ENCODE data around the gene DDX51. TPM values are rescaled to one million over a fixed set of nuclear protein-coding genes. Genes with fewer than 3 reads are reported as not detected.
A peak's percentile ranks its signal among the peaks of the same experiment; 100 is the strongest.

DDX51 gene
- total and polyA plus RNA-seq, 2 of the 13 experiments (the other 11 are each of a cell fraction or from before 2014, with no cell fraction given), result 10.1 TPM

DNA sequence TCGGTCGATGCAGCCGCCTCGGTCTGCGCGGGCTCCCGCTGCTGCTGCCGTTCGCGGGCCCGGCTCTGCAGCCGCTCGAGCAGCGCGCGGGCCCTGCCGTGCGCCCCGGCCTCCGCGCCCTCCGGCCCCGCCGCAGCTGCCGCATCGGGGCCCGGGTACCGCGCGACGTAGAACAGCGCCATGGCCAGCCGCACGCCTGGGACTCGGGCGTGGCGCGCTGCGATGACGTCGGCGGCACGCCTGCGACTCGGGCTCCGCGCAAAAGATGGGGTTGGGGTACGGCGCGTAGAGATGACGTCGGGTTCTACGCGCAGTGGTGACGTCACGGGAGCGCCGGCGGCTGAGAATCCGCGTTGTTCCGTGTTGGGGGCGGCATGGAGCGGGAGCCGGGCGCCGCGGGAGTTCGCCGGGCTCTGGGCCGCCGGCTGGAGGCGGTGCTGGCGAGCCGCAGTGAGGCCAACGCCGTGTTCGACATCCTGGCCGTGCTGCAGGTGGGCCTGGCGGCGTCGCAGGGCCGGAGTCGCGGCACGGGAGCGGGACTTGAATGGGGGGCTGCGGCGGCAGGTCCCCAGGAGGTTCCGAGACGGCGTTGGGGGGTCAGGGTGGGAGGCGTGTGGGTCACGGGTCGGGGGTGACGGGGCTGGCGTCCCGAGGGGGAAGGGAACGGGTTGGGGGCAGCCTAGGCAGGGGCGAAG is at the start of gene DDX51, which contains the start of gene NOC4L (continued):
- TF ChIP-seq, protein P1, sequence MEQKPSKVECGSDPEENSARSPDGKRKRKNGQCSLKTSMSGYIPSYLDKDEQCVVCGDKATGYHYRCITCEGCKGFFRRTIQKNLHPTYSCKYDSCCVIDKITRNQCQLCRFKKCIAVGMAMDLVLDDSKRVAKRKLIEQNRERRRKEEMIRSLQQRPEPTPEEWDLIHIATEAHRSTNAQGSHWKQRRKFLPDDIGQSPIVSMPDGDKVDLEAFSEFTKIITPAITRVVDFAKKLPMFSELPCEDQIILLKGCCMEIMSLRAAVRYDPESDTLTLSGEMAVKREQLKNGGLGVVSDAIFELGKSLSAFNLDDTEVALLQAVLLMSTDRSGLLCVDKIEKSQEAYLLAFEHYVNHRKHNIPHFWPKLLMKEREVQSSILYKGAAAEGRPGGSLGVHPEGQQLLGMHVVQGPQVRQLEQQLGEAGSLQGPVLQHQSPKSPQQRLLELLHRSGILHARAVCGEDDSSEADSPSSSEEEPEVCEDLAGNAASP (CRISPR knock-in tag; IDR thresholded peaks at IDR 0.05; ENCODE audit: borderline replicate concordance), result peak; percentile 64; the same call in 1 of the 2 replicates
- peak; percentile 80 for TF ChIP-seq TGIF2 (CRISPR knock-in tag; IDR thresholded peaks at IDR 0.05)
- peak; percentile 94 for TF ChIP-seq ARNT2 (CRISPR knock-in tag; IDR thresholded peaks at IDR 0.05; ENCODE audit: low read depth)
- TF ChIP-seq, protein P2, sequence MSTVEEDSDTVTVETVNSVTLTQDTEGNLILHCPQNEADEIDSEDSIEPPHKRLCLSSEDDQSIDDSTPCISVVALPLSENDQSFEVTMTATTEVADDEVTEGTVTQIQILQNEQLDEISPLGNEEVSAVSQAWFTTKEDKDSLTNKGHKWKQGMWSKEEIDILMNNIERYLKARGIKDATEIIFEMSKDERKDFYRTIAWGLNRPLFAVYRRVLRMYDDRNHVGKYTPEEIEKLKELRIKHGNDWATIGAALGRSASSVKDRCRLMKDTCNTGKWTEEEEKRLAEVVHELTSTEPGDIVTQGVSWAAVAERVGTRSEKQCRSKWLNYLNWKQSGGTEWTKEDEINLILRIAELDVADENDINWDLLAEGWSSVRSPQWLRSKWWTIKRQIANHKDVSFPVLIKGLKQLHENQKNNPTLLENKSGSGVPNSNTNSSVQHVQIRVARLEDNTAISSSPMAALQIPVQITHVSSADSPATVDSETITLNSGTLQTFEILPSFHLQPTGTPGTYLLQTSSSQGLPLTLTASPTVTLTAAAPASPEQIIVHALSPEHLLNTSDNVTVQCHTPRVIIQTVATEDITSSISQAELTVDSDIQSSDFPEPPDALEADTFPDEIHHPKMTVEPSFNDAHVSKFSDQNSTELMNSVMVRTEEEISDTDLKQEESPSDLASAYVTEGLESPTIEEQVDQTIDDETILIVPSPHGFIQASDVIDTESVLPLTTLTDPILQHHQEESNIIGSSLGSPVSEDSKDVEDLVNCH (CRISPR knock-in tag; IDR thresholded peaks at IDR 0.05), result 0 out of 2 replicates have a peak, but pooled peaks have one; percentile 61
- TF ChIP-seq TP53 (CRISPR knock-in tag; conservative IDR thresholded peaks at IDR 0.05), result peak; percentile 71; the same call in 1 of the 2 replicates
- TF ChIP-seq ZNF615 (CRISPR knock-in tag; IDR thresholded peaks at IDR 0.05; ENCODE audit: borderline replicate concordance), result no peak
- TF ChIP-seq, protein P3, sequence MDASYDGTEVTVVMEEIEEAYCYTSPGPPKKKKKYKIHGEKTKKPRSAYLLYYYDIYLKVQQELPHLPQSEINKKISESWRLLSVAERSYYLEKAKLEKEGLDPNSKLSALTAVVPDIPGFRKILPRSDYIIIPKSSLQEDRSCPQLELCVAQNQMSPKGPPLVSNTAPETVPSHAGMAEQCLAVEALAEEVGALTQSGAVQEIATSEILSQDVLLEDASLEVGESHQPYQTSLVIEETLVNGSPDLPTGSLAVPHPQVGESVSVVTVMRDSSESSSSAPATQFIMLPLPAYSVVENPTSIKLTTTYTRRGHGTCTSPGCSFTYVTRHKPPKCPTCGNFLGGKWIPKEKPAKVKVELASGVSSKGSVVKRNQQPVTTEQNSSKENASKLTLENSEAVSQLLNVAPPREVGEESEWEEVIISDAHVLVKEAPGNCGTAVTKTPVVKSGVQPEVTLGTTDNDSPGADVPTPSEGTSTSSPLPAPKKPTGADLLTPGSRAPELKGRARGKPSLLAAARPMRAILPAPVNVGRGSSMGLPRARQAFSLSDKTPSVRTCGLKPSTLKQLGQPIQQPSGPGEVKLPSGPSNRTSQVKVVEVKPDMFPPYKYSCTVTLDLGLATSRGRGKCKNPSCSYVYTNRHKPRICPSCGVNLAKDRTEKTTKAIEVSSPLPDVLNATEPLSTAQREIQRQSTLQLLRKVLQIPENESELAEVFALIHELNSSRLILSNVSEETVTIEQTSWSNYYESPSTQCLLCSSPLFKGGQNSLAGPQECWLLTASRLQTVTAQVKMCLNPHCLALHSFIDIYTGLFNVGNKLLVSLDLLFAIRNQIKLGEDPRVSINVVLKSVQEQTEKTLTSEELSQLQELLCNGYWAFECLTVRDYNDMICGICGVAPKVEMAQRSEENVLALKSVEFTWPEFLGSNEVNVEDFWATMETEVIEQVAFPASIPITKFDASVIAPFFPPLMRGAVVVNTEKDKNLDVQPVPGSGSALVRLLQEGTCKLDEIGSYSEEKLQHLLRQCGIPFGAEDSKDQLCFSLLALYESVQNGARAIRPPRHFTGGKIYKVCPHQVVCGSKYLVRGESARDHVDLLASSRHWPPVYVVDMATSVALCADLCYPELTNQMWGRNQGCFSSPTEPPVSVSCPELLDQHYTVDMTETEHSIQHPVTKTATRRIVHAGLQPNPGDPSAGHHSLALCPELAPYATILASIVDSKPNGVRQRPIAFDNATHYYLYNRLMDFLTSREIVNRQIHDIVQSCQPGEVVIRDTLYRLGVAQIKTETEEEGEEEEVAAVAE (CRISPR knock-in tag; IDR thresholded peaks at IDR 0.05; ENCODE audit: borderline replicate concordance), result peak; percentile 89
- TF ChIP-seq ZNF878 (CRISPR knock-in tag; IDR thresholded peaks at IDR 0.05), result no peak
- no peak for TF ChIP-seq ZNF547 (CRISPR knock-in tag; IDR thresholded peaks at IDR 0.05)
- no peak for TF ChIP-seq ZNF260 (CRISPR knock-in tag; IDR thresholded peaks at IDR 0.05; ENCODE audit: borderline replicate concordance, low read depth)
- no peak for TF ChIP-seq CBX2 (IDR thresholded peaks at IDR 0.05; ENCODE audit: low read depth, low read length)
- TF ChIP-seq CBX2 (CRISPR knock-in tag; IDR thresholded peaks at IDR 0.05; ENCODE audit: low read depth), result no peak
- TF ChIP-seq, protein P4, sequence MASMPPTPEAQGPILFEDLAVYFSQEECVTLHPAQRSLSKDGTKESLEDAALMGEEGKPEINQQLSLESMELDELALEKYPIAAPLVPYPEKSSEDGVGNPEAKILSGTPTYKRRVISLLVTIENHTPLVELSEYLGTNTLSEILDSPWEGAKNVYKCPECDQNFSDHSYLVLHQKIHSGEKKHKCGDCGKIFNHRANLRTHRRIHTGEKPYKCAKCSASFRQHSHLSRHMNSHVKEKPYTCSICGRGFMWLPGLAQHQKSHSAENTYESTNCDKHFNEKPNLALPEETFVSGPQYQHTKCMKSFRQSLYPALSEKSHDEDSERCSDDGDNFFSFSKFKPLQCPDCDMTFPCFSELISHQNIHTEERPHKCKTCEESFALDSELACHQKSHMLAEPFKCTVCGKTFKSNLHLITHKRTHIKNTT (CRISPR knock-in tag; IDR thresholded peaks at IDR 0.05), result 0 out of 2 replicates have a peak, but pooled peaks have one; percentile 92
- 0 out of 2 replicates have a peak, but pooled peaks have one; percentile 58 for TF ChIP-seq MIER2 (CRISPR knock-in tag; IDR thresholded peaks at IDR 0.05)
- TF ChIP-seq FOXJ3 (CRISPR knock-in tag; IDR thresholded peaks at IDR 0.05; ENCODE audit: borderline replicate concordance), result no peak
- 0 out of 2 replicates have a peak, but pooled peaks have one; percentile 33 for TF ChIP-seq ZNF335 (CRISPR knock-in tag; IDR thresholded peaks at IDR 0.05)
- TF ChIP-seq PCBP2 (optimal IDR thresholded peaks at IDR 0.05; ENCODE audit: low read depth, low read length, poor library complexity, severe bottlenecking), result no peak
- no peak for TF ChIP-seq ZSCAN12 (CRISPR knock-in tag; IDR thresholded peaks at IDR 0.05)
